UCSD-AML1 (cell line): ENCODE results near the gene SLC17A7.
"Not testable (repeated sequence)": the region's sequence is repeated elsewhere in the genome, so short reads cannot be mapped to it uniquely, and the experiment has no call there.

Experiments used
- DNase-seq: peaks from one replicate; lab custom pipeline; 2025; ENCODE audit not compliant: unreplicated experiment; lab: John Stamatoyannopoulos, UW

The SLC17A7 gene

DNA sequence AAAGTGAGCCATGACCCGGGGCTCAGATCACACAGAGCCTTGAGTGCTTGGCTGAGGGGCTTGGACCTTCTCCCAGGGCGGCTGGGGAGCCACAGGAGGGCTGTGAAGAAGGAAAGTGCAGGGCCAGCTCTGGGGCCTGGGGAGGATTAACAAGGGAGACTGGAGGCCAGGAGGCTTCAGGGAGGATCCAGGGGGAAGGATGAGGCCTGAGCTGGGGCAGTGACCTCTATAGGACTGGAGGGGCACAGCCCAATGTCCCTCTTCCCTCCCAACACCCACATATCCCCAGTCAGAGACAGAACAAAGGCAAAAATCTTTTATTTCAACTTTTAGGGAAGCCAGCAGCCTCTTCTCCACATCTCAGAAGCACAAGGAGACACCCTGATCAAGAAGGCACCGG lies 4.7 kb upstream of the SLC17A7 start:
- no peak for DNase-seq

DNA sequence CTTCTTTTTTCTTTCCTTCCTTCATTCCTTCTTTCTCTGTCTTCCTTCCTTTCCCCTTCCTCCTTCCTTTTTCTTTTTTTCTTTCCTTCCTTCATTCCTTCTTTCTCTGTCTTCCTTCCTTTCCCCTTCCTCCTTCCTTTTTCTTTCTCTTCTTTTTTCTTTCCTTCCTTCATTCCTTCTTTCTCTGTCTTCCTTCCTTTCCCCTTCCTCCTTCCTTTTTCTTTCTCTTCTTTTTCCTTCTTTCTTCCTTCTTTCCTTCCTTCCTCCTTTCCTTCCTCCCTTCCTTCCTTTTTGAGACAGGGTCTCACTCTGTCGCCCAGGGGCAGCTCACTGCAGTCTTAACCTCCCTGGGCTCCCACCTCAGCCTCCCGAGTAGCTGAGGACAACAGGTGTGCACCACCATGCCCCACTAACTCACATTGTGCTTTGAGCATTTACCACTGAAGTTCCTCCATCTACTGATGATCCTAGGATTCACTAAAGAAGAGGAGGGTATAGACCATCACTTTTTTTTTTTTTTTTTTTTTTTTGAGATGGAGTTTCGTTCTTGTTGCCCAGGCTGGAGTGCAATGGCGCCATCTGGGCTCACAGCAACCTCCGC lies 2.9 kb upstream of the SLC17A7 start:
- not testable (repeated sequence) for DNase-seq

DNA sequence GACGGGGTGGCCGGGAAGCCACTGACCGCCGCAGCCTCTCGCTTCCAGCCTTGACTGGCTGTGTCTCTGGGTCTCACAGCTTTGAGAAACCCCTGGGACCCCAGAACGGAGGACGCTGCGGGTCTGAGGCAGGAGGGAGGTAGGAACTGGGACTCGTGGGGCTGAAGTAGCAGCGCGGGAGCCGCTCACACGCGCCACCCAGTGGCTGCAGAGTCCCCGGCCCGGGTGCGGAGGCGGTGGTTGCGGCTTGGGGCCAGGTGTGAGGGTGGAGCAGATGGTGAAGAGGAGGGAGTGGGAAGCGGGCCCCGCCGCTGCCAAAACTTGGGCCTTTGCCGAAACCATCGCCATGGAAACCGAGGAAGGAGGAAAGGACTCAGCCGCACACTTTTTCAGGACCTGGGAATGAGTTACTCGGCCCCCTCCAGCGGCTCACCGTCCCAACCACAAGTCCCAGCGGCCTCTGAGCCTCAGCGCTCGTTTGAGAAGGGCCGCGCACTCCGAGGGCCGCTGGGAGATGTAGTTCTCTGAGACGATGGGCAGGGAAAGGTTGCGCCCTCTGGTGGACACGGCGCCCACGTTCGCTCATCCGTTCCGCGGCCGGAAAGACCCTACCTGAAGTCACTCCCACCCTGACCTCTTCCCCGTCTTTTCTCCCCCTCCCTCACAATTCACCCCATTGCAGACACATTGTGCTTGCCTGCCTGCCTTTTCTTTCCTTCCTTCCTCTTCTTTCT lies 2.2 kb upstream of the SLC17A7 start:
- DNase-seq: peak; percentile 93

- DNase-seq: peak; percentile 92
These were observed 1.5 kb upstream of the SLC17A7 start for GRCh38 chr19:49442771-49443365.

DNA sequence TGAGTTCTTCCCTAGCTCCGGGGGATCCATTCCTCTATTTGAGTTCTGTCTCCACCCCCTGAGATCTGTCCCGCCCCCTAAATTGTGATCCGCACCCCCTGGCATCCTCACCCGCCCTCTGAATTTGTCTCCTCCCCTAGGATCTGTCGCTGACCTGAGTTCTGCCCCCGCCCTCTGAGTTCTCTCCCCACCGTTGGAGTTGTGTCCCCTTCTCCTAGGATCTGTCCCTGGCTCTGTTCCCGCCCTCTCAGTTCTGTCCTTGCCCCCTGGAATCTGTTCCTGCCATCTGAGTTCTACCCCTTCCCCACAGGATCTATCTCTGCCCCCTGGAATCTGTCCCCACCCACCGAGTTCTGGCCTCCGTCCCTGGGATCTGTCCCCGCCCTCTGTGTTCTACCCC lies 1.0 kb upstream of the SLC17A7 start:
- no peak for DNase-seq

- no peak for DNase-seq
These were observed 628 bp upstream of the SLC17A7 start for GRCh38 chr19:49441960-49442350.

DNA sequence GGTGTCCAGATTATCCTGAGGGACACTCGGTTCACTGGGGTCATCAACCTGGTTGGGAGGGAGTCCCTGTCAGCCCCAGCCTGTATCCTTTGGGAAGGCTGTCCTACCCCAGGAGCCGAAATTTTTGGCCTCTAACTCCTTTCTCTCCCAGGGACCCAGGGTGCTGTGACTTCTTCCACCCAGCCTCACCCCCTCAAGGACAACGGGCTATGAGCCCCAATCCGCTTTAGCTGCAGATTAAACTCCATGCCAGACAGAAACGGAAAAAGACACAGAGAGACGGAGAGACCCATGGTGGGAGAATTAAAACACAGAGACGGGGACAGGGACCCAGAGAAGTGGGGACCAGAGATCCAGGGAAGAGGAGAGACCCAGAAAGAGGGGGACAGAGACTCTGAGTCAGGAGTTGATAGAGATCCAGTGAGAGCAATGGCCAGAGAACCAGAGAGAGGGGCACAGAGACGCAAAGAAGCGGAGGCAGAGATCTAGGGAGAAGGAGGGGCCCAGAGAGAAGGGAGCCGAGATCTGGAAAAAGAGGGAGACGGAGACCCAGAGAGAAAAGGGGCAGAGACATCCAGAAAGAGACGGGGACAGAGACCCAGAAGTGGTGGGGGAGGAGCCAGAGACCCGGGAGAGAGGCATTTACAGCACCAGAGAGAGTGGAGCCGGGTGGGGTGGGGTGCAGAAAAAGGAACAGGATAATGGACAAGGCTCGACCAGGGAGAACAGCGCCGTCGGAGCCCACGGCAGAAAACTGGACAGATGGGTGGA lies 703 bp downstream of the SLC17A7 start:
- no peak for DNase-seq

DNA sequence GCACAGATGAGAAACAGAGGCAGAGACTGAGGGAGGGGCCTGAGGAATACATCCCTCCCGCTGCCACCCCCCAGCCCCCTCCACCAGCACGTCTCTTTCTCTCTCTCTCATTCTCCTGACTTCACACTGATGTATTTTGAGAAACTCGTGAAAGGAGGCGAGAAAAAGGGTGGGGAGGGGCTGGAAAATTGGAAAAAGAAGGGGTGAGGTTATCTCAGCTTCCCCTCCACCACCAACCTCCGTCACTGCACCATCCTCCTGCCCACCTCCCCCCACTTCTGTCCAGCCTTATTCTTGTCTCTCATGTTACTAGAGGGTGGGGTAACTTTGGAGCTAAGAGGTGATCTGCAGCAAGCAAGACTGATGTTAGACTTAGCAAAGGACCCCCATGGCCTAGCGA lies 1.5 kb downstream of the SLC17A7 start:
- DNase-seq: no peak

DNA sequence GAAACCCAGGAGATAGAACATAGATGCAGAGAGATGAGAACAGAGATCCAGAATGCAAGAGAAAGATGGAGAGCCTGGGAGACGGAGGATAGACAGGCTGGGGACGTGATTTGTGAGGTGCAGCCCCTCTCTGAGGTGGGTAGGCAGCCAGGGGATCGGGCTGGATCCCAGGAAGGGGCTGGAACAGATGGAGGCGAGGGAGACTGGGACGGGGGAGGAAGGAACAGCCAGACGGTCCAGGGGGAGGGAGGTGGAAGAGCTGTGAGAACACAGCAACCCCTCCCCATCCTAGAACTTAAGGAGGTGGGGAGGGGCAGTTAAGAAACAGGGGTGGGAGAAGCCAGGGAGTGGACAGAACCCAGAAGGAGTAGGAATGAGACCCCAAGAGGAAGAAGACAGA lies 3.1 kb downstream of the SLC17A7 start:
- no peak for DNase-seq

- no peak for DNase-seq
These were observed 4.1 kb downstream of the SLC17A7 start for GRCh38 chr19:49437231-49437630.

- no peak for DNase-seq
These were observed 4.8 kb downstream of the SLC17A7 start for GRCh38 chr19:49436381-49437017.

- no peak for DNase-seq
These were observed 5.7 kb downstream of the SLC17A7 start for GRCh38 chr19:49435670-49436069.

DNA sequence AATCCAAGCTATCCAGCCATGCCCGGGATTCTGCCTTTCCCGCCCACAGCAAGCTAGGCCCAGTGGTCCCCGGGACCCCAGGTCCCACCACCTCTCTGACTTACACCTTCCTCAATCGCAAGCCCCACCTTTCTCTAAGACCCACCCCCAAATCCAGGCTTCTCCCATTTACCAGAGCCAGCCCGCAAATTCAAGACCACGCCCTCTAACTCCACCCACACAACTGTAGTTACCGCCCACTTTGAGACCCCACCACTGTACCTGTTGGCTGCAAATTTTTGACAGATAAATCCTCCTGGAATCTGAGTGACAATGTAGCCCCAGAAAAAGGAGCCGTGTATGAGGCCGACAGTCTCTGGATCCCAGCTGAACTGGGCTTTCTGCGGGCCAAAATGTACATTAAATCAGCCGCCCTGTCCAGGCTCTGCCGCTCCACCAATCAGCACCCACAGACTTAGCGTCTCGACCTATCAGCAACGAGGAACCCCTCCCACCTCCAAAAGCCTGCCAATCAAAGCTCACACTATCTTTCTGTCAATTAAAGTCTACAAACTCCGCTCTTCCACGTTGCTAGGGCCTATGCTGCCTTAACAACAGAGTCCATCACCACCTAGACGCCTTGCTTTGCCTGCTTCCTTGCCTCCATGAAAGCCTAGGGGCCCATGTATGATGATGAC lies 6.3 kb downstream of the SLC17A7 start:
- DNase-seq: no peak

DNA sequence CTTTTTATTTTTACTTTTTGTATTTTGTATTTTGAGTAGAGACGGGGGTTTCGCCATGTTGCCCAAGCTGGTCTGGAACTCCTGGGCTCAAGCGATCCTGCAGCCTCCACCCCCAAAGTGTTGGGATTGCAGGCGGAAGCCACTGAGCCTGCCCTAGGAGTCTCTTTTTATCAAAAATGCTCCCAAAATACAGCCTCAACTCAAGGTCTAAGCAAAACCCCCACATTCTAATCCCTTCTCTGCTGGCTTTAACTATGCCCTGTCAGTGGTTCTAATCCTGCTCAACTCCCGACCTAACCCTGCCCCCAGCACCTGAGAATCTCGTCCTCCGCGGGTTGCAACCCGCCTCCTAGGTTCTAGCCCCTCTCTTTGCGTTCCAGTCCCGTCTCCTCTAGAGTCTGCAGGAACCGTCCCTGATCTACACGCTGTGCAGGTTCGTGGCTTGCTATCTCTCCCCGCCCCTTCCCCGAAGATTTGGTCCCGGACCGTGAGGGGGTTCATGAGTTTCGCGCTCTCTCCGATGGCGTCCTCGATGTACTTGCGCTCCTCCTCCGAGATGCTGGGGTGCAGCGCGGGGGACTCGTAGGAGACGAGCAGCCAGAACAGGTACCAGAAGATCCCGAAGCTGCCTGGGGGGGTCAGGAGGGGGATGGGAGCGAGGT lies 8.0 kb downstream of the SLC17A7 start:
- no peak for DNase-seq

GRCh38 chr19:49432141-49433073 lies 8.9 kb downstream of the SLC17A7 start:
- no peak for DNase-seq

DNA sequence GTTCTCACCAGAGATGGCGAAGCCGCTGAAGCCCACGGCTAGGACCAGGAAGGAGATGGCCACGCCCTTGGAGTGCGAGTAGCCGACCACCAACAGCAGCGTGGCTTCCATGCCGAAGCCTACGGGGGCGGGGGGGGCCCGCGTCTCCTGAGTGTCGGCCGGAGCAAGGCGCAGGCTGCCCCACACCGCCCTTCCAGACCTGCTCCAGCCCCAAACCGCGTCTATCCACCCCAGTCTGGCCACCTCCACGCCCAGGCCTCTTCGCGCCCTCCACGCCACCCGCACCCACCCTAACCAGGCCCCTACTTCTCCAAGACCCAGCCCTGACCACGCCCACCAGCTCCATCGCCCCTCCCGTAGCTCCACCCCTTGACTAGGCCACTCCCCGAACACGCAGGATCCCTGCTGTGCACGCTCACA lies 10.0 kb downstream of the SLC17A7 start:
- no peak for DNase-seq

- peak; percentile 25 for DNase-seq
These were observed 10.5 kb downstream of the SLC17A7 start for GRCh38 chr19:49430678-49431329.

- DNase-seq: no peak
These were observed 11.1 kb downstream of the SLC17A7 start for GRCh38 chr19:49430172-49430677.
